MV-4-11 (cell line): Measurements from ENCODE around the gene SPECC1.
A peak's percentile ranks its signal among the peaks of the same experiment; 100 is the strongest.
"Not testable (repeated sequence)": the region's sequence is repeated elsewhere in the genome, so short reads cannot be mapped to it uniquely, and the experiment has no call there.

Source experiments
- DNase-seq: peaks from one replicate; lab custom pipeline; 2025; lab: John Stamatoyannopoulos, UW

Gene SPECC1

GRCh38 chr17:20010099-20010863 lies 1.1 kb downstream of the SPECC1 start:
- peak; percentile 43 for DNase-seq

DNA sequence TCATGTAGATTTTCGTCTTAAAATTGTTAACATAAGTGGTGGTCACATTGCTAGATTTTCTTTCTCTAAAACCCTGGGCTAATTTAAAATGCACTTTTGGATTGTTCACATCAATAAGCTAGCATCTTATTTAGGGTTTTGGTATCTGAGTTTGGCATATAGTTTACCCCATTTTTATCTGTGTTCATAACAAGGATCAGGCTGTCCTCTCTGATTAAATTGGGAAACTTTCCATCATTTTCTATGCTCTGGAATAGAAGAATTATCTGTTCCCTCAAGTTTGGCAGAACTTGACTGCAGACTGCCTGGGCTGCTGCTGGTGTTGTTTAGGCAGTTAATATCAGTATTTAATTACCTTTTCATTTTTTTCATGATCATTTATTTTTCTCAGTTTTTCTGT lies 1.8 kb downstream of the SPECC1 start:
- no peak for DNase-seq

DNA sequence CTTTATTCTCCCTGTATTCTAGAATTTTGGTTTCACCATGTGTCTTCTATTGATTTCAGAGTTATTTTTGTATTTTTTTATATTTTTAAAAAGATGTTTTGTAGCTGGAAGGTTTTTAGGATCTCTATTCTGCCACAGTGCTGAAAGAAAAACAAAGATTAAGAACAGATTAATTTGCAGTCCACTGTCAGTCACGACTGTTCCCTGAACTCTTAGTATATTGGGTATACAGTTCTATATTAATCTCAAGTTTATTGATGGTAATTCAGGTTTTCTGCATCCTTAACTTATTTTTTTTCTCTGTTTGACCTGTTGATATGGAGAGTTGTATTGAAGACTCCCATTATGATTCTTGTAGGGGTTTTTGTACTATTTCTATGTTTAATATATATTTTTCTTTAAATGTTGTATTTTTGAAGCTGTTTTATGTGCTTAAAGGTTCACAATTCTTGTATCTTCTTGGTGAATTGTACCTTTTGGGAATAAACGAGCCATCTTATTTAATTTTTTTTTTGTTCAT lies 2.9 kb downstream of the SPECC1 start:
- no peak for DNase-seq

DNA sequence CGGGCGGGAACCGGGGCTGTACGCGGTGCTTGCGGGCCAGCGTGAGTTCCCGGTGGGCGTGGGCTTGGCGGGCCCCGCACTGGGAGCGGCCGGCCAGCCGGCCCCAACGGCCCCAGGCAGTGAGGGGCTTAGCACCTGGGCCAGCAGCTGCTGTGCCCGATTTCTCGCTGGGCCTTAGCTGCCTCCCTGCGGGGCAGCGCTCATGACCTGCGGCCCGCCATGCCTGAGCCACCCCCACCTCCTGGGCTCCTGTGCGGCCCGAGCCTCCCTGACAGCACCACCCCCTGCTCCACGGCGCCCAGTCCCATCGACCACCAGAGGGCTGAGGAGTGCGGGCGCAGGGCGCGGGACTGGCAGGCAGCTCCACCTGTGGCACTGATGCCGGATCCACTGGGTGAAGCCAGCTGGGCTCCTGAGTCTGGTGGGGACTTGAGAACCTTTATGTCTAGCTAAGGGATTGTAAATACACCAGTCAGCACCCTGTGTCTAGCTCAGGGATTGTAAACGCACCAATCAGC lies 7.4 kb downstream of the SPECC1 start:
- DNase-seq, result not testable (repeated sequence)

DNA sequence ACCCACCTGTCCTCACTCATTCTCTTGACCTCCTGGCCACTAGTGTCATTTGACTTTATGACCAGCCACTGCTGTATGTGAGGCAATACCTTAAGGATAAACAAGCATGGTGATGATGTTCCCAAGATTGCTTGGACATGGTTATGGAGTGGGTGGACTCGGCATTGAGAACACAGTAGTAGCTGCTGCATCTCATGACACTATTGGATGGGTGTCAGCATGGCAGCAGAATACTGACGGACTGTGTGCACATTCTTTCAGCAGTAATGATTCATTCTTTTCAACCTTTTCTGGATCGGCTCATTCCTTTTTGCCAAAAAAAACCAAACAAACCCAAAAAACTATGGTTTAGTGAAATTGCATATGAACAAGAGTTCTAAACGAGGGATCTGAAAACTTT lies 13.5 kb downstream of the SPECC1 start:
- DNase-seq, result no peak

- peak; percentile 38 for DNase-seq
These were observed 17.8 kb downstream of the SPECC1 start for GRCh38 chr17:20026960-20027359.

- DNase-seq, result peak; percentile 64
These were observed 19.3 kb downstream of the SPECC1 start for GRCh38 chr17:20028443-20028842.

- DNase-seq, result peak; percentile 84
These were observed 23.5 kb downstream of the SPECC1 start for GRCh38 chr17:20032636-20033035.

GRCh38 chr17:20033415-20033814 lies 24.3 kb downstream of the SPECC1 start:
- peak; percentile 81 for DNase-seq

- DNase-seq, result no peak
These were observed 26.3 kb downstream of the SPECC1 start for GRCh38 chr17:20035501-20035900.

DNA sequence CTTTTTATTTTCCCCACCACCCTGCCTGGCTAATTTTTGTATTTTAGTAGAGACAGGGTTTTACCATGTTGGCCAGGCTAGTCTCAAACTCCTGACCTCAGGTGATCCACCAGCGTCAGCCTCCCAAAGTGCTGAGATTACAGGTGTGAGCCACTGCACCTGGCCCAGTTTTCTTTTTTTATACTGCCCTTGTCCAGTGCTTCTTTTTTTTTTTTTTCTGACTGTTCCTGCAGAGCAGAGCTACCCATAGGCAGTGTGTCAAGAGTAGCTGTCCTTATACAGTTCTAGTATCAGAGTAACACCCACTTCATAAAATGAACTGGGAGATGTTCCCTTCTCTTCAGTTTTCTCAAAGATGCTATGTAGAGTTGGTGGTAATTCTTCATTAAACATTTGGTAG lies 28.1 kb downstream of the SPECC1 start:
- DNase-seq, result not testable (repeated sequence)

DNA sequence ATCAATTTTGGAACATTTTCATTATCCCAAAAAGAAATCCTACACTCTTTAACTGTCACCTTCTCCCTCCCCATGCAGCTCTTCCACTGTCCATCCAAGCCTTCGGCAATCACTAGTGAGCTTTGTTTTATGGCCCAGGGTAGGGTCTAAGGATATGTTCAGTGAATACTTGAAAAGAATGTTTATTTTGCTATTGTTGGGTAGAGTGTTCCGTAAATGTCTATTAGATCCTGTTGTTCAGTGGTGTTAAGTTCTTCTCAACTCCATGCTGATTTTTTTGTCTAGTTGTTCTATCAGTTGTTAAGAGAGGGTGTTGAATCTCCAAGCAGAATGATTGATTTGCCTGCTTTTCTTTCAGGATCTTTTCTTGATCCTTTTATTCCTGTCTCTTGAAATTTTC lies 29.9 kb downstream of the SPECC1 start:
- DNase-seq, result no peak

- DNase-seq, result no peak
These were observed 31.1 kb downstream of the SPECC1 start for GRCh38 chr17:20040216-20040615.

- no peak for DNase-seq
These were observed 33.9 kb downstream of the SPECC1 start for GRCh38 chr17:20043021-20043420.

DNA sequence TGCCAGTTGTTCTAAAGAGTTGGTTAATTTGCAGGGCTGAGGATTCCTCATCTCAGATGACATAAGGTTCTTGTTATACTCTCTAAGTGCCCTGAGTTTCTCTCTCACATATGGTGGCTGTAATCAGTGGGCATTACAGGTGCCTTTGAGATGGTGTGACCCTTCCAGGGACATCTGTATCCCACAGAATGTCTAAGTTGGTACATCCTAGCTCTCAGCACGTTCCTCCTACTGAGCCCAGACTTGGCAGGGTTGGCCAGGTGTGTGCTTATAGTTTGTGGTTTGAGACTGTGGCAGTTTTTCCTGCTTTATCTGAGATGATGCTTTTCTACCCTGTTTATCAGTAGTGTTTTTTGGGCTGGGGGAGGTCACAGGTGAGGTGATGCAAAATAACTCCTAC lies 36.3 kb downstream of the SPECC1 start:
- no peak for DNase-seq

GRCh38 chr17:20046629-20047028 lies 37.5 kb downstream of the SPECC1 start:
- no peak for DNase-seq

- DNase-seq, result no peak
These were observed 42.5 kb downstream of the SPECC1 start for GRCh38 chr17:20051624-20052023.

- peak; percentile 54 for DNase-seq
These were observed 44.3 kb downstream of the SPECC1 start for GRCh38 chr17:20053361-20053964.

- peak; percentile 63 for DNase-seq
These were observed 50.6 kb downstream of the SPECC1 start for GRCh38 chr17:20059728-20060188.

DNA sequence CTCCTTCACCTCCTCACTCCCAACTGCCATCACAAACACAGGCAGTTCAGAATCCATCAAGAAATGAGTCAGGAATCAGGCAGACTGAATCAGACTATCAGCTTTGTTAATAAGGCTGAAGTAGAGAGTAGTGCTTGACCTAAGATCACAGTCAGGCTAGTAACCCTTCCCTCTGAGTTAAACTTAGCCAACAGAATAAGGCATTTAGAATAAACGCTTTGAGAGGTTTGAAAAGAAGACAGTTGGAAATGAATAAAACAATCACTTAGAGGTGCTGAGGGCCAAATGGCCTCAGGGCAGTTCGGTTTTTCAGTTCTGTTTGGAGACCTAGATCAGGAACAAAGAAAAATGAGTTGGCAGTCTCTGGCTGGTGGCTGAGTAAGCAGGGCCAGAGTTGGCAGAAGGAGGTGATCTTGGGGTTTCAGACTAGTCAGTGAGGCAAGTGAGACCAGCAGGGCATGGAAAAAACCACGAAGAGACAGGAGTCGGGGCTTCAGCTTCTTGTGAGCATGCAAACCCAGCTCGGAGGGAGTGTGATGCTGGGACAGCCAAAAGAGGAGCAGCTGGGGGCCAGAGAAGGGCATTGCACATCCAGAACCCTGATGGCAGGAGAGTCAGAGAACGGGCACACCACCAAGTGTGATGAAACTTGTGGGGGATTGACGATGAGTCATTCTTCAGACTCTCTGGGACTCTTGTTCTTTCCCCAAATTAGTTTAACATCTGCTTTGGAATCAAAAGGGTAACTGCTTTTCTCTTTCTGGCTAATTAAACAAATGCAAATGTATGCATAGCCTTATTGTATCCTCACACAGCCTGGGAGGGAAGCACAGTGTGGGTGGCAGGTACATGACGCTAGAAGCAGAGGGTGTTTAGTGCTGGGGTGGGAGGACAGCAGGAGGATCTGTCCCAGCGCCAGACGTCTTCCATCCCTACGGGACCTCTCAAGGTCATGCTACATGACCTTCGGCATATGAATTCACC lies 54.8 kb downstream of the SPECC1 start:
- peak; percentile 97 for DNase-seq

GRCh38 chr17:20066253-20066652 lies 57.1 kb downstream of the SPECC1 start:
- DNase-seq, result no peak

GRCh38 chr17:20067711-20068110 lies 58.6 kb downstream of the SPECC1 start:
- no peak for DNase-seq
